ENCODE data around the gene YTHDC2. TPM values are rescaled to one million over a fixed set of nuclear protein-coding genes. Genes with fewer than 3 reads are reported as not detected.
A peak's percentile ranks its signal among the peaks of the same experiment; 100 is the strongest.

The YTHDC2 gene
- total RNA-seq, 1 experiment from 2014 or later: 8.6 TPM

GRCh38 chr5:113519412-113519811 lies 5.9 kb downstream of the YTHDC2 start:
- no peak for DNase-seq (ENCODE audit: low read depth)

- peak; percentile 75 for DNase-seq (ENCODE audit: low read depth)
Measured at GRCh38 chr5:113520429-113520828, 6.9 kb downstream of the YTHDC2 start.

DNA sequence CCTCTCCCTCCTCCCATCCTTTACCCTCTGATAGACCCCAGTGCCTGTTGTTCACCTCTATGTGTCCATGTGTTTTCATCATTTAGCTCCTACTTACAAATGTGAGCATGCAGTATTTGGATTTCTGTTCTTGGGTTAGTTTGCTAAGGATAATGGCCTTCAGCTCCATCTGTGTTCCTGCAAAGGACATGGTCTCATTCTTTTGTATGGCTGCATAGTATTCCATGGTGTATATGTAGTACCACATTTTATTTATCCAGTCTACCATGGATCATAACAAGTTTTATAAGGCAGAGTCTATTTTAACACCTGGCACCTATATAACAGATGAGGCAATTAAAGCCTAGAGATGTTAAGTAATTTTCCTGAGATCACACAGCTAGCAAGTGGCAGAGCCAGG lies 7.4 kb downstream of the YTHDC2 start:
- DNase-seq (ENCODE audit: low read depth): no peak

DNA sequence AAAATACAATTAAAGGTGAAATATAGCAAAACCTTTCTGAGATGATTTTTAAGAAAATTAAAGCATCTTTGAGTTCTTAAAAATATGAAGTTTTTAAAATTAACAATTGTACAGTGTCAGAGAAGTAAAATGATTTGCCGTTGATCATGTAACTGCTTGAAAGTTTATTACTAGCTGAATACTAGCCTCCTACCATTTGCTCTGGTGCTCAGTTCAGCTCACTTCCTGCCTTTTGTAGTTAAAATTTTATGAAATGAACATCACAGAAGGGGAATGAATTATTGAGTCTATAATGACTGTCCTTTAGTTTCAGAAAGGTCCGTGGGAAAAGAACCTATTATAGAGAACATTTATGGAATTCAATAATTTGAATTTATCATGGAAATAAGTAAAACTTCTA lies 9.7 kb downstream of the YTHDC2 start:
- DNase-seq (ENCODE audit: low read depth): no peak

DNA sequence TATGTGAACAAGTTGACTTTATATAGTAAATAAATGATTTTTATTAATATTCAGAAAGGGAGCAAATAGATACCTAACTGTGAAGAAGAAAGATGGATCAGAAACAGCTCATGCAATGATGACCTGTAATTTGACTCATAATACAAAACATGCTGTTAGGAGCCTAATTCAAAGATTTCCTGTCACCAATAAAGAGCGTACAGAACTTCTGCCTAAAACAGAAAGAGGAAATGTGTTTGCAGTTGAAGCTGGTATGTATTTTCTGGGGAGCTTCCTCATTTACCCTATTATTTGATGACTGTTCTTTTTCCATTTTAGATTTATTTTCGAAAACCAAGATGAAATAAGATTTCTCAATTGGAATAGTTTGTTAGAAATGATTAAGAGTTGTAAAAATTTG lies 11.4 kb downstream of the YTHDC2 start:
- no peak for DNase-seq (ENCODE audit: low read depth)

GRCh38 chr5:113526421-113526820 lies 12.9 kb downstream of the YTHDC2 start:
- DNase-seq (ENCODE audit: low read depth): no peak

- no peak for DNase-seq (ENCODE audit: low read depth)
Measured at GRCh38 chr5:113527746-113528145, 14.3 kb downstream of the YTHDC2 start.

DNA sequence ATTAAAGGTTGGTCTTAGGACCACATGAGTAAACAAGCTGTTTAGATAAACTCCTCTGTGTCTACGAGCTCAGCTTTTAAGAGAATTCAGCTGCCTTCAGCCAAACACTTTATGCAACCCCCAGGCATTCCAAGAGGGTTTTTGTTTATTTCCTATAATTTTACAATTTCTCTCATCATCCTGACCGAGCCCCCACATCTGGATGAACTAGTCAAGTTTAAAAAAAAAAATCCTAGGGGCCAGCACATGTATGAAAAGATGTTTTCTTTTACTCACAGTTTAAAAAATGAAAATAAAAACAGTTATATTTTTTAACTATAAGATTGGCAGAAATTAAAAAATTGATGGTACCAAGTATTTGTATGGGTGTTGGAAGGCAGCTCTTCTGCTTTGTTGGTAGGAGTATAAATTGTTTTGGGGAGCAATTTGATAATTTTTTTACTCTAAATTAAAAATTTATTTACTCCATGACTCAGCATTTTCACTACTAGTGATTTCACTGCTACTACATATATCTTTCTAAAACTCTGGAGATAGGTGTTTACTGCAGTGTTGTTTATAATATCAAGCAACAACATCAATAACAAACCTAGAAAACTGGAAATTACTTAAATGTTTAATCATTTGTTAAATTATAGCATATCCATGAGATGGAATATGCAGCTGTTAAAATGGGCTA lies 18.1 kb downstream of the YTHDC2 start:
- DNase-seq (ENCODE audit: low read depth): no peak

DNA sequence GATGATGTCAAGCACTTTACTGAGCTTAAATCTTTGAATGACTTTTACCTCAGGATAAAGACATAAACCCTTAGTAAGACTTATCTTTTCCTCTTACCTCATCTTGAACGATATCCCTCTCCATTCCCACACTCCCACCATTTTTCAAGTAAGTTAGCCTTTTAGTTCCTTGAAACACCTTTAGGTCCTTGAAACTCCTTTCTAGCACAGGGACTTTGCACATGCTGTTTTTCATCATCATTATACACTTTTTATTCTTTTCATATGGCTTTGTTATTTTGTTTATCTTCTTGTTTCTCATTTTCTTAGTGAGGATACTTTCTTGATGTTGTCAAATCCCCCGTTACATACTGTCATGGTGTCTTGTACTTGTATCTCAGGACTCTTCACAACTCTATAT lies 24.8 kb downstream of the YTHDC2 start:
- DNase-seq (ENCODE audit: low read depth): no peak

DNA sequence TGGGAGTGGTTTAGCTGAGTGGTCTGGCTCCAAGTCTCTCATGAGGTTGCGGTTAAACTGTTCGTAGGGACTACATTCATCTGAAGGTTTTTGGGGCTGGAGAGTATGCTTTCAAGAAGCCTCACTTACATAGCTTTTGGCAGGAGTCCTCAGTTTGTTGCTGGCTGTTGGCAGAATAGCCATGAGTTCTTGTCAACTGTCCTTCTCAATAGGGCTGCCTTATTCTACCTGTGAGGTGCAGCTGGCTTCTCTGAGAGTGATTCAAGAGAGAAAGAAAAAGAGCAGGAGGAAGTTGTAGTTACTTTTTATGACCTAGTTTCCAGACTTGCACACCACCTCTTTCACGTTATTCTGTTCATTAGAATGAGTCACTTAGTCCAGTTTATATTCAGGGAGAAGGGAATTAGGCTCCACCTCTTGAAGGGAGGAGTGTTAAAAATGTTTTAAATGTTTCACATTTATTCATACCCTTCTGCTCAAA lies 33.2 kb downstream of the YTHDC2 start:
- peak; percentile 58 for DNase-seq (ENCODE audit: low read depth)

DNA sequence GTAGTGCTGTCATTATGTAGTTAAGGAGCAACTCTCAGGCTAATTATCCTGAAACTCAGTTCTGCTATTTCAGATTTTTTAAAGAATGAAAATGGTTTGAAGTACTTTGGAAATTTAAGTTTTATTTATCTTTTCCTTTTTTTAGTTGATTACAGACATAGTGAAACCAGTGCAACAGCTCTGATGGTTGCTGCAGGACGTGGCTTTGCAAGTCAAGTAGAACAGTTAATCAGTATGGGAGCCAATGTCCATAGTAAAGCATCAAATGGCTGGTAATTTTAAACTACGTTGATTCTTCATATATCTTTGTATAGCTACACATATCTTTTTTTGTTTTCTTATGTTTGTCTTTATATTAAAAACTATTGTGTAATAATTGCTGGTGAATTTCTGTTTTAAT lies 34.9 kb downstream of the YTHDC2 start:
- DNase-seq (ENCODE audit: low read depth): no peak

DNA sequence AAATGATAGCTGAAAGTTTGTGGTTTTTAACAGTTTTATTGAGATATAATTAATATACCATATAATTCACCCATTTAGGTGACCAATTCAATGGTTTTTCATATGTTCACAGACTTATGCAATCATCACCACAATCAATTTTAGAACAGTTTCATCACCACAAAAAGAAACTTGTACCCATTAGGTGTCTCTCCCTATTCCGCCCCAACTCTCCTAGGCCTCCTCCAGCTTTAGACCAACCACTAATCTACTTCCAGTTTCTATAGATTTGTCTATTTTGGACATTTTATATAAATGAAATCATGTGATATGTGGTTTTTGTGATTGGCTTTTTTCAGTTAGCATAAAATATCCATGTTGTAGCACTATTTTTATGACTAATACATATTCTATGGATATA lies 38.6 kb downstream of the YTHDC2 start:
- no peak for DNase-seq (ENCODE audit: low read depth)

DNA sequence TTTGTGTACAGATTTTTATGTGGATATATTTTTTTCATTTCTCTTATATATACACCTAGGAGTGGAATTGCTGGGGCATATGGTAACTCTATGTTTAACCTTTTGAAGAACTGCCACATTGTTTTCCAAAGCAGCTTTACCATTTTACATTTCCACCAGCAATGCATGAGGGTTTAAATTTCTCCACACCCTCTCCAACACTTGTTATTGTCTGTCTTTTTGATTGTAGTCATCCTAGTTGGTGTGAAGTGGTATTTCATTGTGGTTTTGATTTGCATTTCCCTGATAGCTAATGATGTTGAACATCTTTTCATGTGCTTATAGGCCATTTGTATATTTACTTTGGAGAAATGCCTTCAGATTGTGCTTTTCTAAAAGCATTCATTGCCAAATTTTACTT lies 39.1 kb downstream of the YTHDC2 start:
- no peak for DNase-seq (ENCODE audit: low read depth)

- DNase-seq (ENCODE audit: low read depth): no peak
Measured at GRCh38 chr5:113562828-113563400, 49.4 kb downstream of the YTHDC2 start.

DNA sequence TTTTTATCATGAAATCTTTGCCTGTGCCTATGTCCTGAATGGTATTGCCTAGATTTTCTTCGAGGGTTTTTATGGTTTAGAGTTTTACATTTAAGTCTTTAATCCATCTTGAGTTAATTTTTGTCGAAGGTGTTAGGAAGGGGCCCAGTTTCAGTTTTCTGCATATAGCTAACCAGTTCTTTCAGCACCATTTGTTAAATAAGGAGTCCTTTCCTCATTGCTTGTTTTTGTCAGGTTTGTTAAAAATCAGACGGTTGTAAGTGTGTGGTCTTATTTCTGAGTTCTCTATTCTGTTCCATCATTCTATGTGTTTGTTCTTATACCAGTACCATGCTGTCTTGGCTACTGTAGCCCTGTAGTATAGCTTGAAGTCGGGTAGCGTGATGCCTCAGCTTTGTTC lies 55.9 kb downstream of the YTHDC2 start:
- no peak for DNase-seq (ENCODE audit: low read depth)

DNA sequence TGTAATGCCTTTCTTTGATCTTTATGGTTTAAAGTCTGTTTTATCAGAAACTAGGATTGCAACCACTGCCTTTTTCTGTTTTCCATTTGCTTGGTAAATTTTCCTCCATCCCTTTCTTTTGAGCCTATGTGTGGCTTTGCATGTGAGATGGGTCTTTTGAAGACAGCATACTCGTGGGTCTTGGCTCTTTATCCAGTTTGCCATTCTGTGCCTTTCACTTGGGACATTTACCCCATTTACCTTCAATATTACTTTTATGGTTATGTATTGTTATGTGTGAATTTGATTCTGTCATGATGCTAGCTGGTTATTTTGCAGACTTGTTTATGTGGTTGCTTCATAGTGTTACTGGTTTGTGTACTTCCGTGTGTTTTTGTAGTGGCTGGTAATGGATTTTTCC lies 59.2 kb downstream of the YTHDC2 start:
- DNase-seq (ENCODE audit: low read depth): no peak

DNA sequence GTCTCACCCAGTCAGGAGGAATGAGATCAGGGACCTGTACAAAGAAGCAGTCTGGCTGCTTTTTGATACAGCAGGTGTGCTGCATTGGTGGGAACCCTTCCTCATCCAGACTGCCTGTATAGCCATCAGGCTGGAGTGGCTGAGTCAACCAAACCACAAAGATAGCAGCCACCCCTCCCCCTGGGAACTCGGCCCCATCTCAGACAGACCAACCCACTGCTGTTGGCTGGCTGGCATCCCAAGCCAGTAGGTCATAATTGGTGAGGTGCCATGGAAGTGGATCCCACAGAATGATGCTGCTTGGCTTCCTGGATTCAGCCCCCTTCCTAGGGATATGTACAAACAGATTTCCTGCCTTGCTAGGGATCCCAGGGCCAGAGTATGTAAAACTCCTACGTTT lies 60.9 kb downstream of the YTHDC2 start:
- DNase-seq (ENCODE audit: low read depth): peak; percentile 92

GRCh38 chr5:113575074-113575473 lies 61.6 kb downstream of the YTHDC2 start:
- no peak for DNase-seq (ENCODE audit: low read depth)

GRCh38 chr5:113578091-113578490 lies 64.6 kb downstream of the YTHDC2 start:
- DNase-seq (ENCODE audit: low read depth): peak; percentile 4

GRCh38 chr5:113581388-113581787 lies 67.9 kb downstream of the YTHDC2 start:
- DNase-seq (ENCODE audit: low read depth): no peak

DNA sequence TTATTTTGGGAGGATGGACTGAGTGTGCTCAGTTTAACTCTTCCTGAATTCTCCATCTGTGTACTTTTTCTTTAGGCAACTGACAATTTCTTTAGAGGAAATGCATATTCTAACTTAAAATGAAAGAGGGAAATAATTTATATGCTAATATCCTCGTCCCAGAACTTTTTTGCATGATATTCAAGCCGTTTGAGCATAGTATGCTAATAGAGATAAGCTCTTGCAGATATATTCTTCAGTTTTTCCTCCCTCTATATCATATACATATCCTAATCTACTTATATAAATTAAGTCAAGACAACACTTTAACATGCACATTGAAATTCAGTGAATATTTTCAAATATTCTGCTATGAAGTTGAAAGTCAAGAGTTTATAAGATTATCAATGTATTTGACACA lies 84.7 kb downstream of the YTHDC2 start:
- DNase-seq (ENCODE audit: low read depth): no peak

GRCh38 chr5:113598926-113599325 lies 85.4 kb downstream of the YTHDC2 start:
- no peak for DNase-seq (ENCODE audit: low read depth)

DNA sequence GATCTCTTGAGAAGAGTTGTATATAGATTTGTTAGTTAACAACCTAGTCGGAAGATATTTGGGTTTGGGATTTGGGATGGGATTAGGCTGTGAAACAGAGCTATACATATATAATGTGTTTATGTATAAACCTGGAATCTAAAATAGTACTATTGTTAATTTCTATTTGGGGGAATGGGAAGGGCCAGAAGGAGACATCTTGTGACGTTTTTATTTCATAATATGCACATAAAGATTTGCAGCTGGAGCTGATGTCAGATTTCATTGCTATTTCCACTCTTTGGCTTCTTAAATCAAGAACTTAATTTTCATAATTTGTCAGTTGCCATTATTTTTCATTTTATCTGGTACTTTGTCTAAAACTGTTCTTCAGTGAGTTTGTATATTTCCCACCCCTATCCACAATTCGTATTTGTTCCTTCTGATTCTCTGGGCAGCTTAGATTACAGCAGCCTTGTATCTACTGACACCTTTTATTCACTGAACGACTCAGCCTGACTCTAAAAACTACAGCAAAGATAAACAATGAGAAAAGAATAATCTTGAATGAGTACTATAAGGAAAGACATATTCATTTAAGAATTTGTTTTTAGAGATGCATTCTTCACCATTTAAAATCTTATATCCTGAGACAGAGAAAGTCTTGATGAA lies 86.9 kb downstream of the YTHDC2 start:
- DNase-seq (ENCODE audit: low read depth): no peak
